ENCODE results near the gene ARSJ. TPM values are rescaled to one million over a fixed set of nuclear protein-coding genes. Genes with fewer than 3 reads are reported as not detected.

The ARSJ gene
- total and polyA plus RNA-seq, 2 of the 8 experiments (the other 6 are each of a cell fraction or from before 2014, with no cell fraction given): 1.4 to 6.3 TPM

GRCh38 chr4:113873508-113873907, 105.9 kb downstream of the ARSJ start:
- Histone ChIP-seq H3K36me3 (ENCODE audit: control insufficient read depth in 2 of 4, insufficient read depth in 4 of 4, low read length in 3 of 4) (no peaks in the 10 kb centered on the region), H3K4me2 (ENCODE audit: insufficient read depth in 1 of 2, low read depth in 2 of 2, low read length in 2 of 2) (no peak overlapping the region), H3K79me1 (ENCODE audit: low read depth, low read length) (no peaks in the 10 kb centered on the region), H3K4ac (replicated peaks; ENCODE audit: insufficient read length, low read depth, low read length) (no peak overlapping the region), H4K91ac (replicated peaks; ENCODE audit: insufficient read length, low read length) (no peak overlapping the region), H3K23ac (ENCODE audit: insufficient read length) (no peak overlapping the region), H2BK120ac (replicated peaks; ENCODE audit: low read depth, low read length) (peak overlapping the region; percentile 4), H3K4me3 (ENCODE audit: extremely low read depth in 1 of 4, insufficient read depth in 2 of 4, low read depth in 3 of 4, low read length in 4 of 4) (no peak overlapping the region), H2BK5ac (ENCODE audit: low read depth, low read length) (no peak overlapping the region), H3K23me2 (ENCODE audit: low read depth, low read length) (no peaks in the 10 kb centered on the region), H2BK15ac (ENCODE audit: low read length) (no peak overlapping the region), H3K27me3 (replicated peaks in 1 of 4; ENCODE audit: control insufficient read depth in 3 of 4, extremely low read depth in 1 of 4, insufficient read depth in 3 of 4, low read length in 3 of 4) (no peaks in the 10 kb centered on the region), H2BK12ac (ENCODE audit: low read depth, low read length) (peak overlapping the region; percentile 10; the same call in 1 of the 2 replicates), H4K8ac (ENCODE audit: extremely low read depth, insufficient read depth, low read length) (no peak overlapping the region), H3K79me2 (ENCODE audit: control insufficient read depth in 1 of 2, insufficient read depth in 2 of 2, low read length in 2 of 2) (no peaks in the 10 kb centered on the region), H2AFZ (ENCODE audit: low read length) (no peak overlapping the region), H3K27ac (ENCODE audit: low read depth, low read length) (no peak overlapping the region), H3K9ac (replicated peaks in 1 of 4; ENCODE audit: extremely low read depth in 1 of 4, low read depth in 3 of 4, low read length in 3 of 4) (no peak overlapping the region), H3K4me1 (replicated peaks in 1 of 4; ENCODE audit: control insufficient read depth in 3 of 4, insufficient read depth in 4 of 4, low read length in 3 of 4) (peaks cover 1 to 10% (median 6%) of the 10 kb centered on the region in 4 experiments; a peak in 6 of 7 replicates), H3K56ac (replicated peaks; ENCODE audit: insufficient read length, low read depth, low read length) (no peak overlapping the region), H4K20me1 (replicated peaks in 1 of 2; ENCODE audit: control insufficient read depth in 1 of 2, insufficient read depth in 2 of 2, low read length in 2 of 2) (no peaks in the 10 kb centered on the region), H3K9me3 (ENCODE audit: insufficient read depth in 2 of 2, low read depth in 1 of 2, low read length in 1 of 2) (no peaks in the 10 kb centered on the region), H2BK20ac (ENCODE audit: low read length) (no peak overlapping the region), H3K14ac (ENCODE audit: insufficient read length) (no peak overlapping the region), H4K5ac (ENCODE audit: insufficient read length, low read depth, low read length) (no peak overlapping the region), H2AK5ac (ENCODE audit: low read depth, low read length) (no peak overlapping the region), H3K18ac (ENCODE audit: extremely low read depth, low read length) (no peak overlapping the region)
- ChIA-PET POLR2A (ENCODE audit: partially characterized antibody) (no interaction called here), CTCF (ENCODE audit: partially characterized antibody) (interaction anchor here (0.8 to 2.1 kb wide), 3 partner anchors 20 to 511 kb away, joined by 3 to 4 read pairs (median 3); no protein-coding TSS in a partner anchor)
- no peak for DNase-seq (ENCODE audit: low read depth in 1 of 2, low spot score in 2 of 2)
- FAIRE-seq: no peak
- TF ChIP-seq ASH2L (IDR thresholded peaks at IDR 0.05; ENCODE audit: low read length) (no peak), JUND (IDR thresholded peaks at IDR 0.05; ENCODE audit: low read length) (no peak), SP4 (IDR thresholded peaks at IDR 0.05; ENCODE audit: low read length) (no peak), EZH2 (IDR thresholded peaks at IDR 0.05; ENCODE audit: low read depth, low read length, severe bottlenecking) (no peak)

All from H1 (cell line).